GM23248 (cell line): ENCODE results near the gene AK1. TPM values are rescaled to one million over a fixed set of nuclear protein-coding genes. Genes with fewer than 3 reads are reported as not detected.
A peak's percentile ranks its signal among the peaks of the same experiment; 100 is the strongest.

Source experiments
- DNase-seq: peaks from one replicate; pipeline ENCODE4 v3.0.0-alpha.2; 2015
- H2AFZ ChIP-seq: fragments of 200-600 bp; sonication (generic); 2 replicates; pipeline ENCODE4 v1.6.1; 2016; ENCODE audit warnings: antibody characterized with exemption
- H3F3A ChIP-seq: fragments of 200-600 bp; sonication (generic); 2 replicates; pipeline ENCODE4 v1.6.1; 2016; ENCODE audit warnings: mild to moderate bottlenecking, antibody characterized with exemption, mixed run types; ENCODE audit not compliant: insufficient read depth
- H3K27ac ChIP-seq: fragments of 200-600 bp; sonication (generic); 2 replicates; pipeline ENCODE4 v1.5.1; 2016; ENCODE audit warnings: mild to moderate bottlenecking
- H3K27me3 ChIP-seq: fragments of 200-600 bp; sonication (generic); replicated peaks from 2 replicates; pipeline ENCODE4 v1.6.1; 2016; ENCODE audit warnings: mild to moderate bottlenecking; ENCODE audit not compliant: insufficient read depth
- H3K36me3 ChIP-seq: fragments of 200-600 bp; sonication (generic); 2 replicates; pipeline ENCODE4 v1.6.1; 2016; ENCODE audit warnings: low read depth, mild to moderate bottlenecking
- H3K4me1 ChIP-seq: fragments of 200-600 bp; sonication (generic); 2 replicates; pipeline ENCODE4 v1.6.1; 2016; ENCODE audit warnings: mild to moderate bottlenecking; ENCODE audit not compliant: insufficient read depth
- H3K4me2 ChIP-seq: fragments of 200-600 bp; sonication (generic); one replicate; pipeline ENCODE4 v1.6.1; 2016; ENCODE audit warnings: mild to moderate bottlenecking; ENCODE audit not compliant: unreplicated experiment
- H3K4me3 ChIP-seq: fragments of 200-600 bp; sonication (generic); 2 replicates; pipeline ENCODE4 v1.5.1; 2016; ENCODE audit warnings: mild to moderate bottlenecking
- H3K79me2 ChIP-seq: fragments of 200-600 bp; sonication (generic); 2 replicates; pipeline ENCODE4 v1.6.1; 2016; ENCODE audit warnings: mild to moderate bottlenecking; ENCODE audit not compliant: insufficient read depth
- H3K9ac ChIP-seq: fragments of 200-600 bp; sonication (generic); 2 replicates; pipeline ENCODE4 v1.6.1; 2016; ENCODE audit warnings: mild to moderate bottlenecking
- H3K9me2 ChIP-seq: fragments of 200-600 bp; sonication (generic); 2 replicates; pipeline ENCODE4 v1.6.1; 2016; ENCODE audit warnings: mixed run types, mild to moderate bottlenecking, moderate library complexity; ENCODE audit not compliant: insufficient read depth
- H3K9me3 ChIP-seq: fragments of 200-600 bp; sonication (generic); one replicate; pipeline ENCODE4 v1.6.1; 2017; ENCODE audit warnings: low read depth
- H4K20me1 ChIP-seq: fragments of 200-600 bp; sonication (generic); 2 replicates; pipeline ENCODE4 v1.6.0; 2016; ENCODE audit not compliant: insufficient read depth
- EZH2 ChIP-seq: fragments of 200-600 bp; sonication (generic); IDR thresholded peaks from 2 replicates; pipeline ENCODE4 v1.6.1; 2018; ENCODE audit warnings: antibody characterized with exemption, mild to moderate bottlenecking; ENCODE audit not compliant: insufficient read depth, poor library complexity, severe bottlenecking
- EZH2phosphoT487 ChIP-seq: fragments of 200-600 bp; sonication (generic); IDR thresholded peaks from 2 replicates; pipeline ENCODE4 v1.6.1; 2018; ENCODE audit warnings: antibody characterized with exemption, moderate library complexity, mild to moderate bottlenecking, low read depth; ENCODE audit not compliant: insufficient read depth
- WGBS, 2 experiments: methylation state at CpG; one replicate each; pipeline ENCODE4 v1.1.6; 2015 to 2017; ENCODE audit warnings: low lambda C conversion rate in 2 of 2, low coverage in 1 of 2; ENCODE audit errors: missing lambda C conversion rate in 2 of 2; 5-methylcytosine and 5-hydroxymethylcytosine counted together
- in situ Hi-C: fragments of 300-500 bp; cut with MboI; formaldehyde crosslinking; loops from 2 replicates; pipeline ENCODE4 v1.15.0; 2020
- polyA plus RNA-seq: library from polyadenylated mRNA; unstranded; fragments of >200 nt; fragmentation: Nextera tagmentation; extraction: Ambion mirVana; gene quantifications from 2 replicates; pipeline ENCODE4 v1.2.1, GENCODE V29; 2016
- total RNA-seq: library from RNA; depleted of rRNA; stranded (reverse); fragments of >200 nt; shearing (Covaris generic); gene quantifications from 2 replicates; pipeline ENCODE4 v1.2.3, GENCODE V29; 2014

The AK1 gene
- total and polyA plus RNA-seq, 2 experiments from 2014 or later: 51.8 to 159 TPM

- peak; percentile 69 for DNase-seq
- Histone ChIP-seq H3K79me2 (peaks cover 59% of the 10 kb centered on the region), H3K4me2 (peak overlapping the region; percentile 93), H3K27ac (peak overlapping the region; percentile 78), H3K9me3 (no peaks in the 10 kb centered on the region), H3K9ac (peak overlapping the region; percentile 91), H3K4me1 (peaks cover 19% of the 10 kb centered on the region), H3K36me3 (peaks cover 8% of the 10 kb centered on the region; the same call in 1 of the 2 replicates), H3K27me3 (no peaks in the 10 kb centered on the region), H4K20me1 (no peaks in the 10 kb centered on the region), H3F3A (no peaks in the 10 kb centered on the region; the same call in 1 of the 2 replicates), H3K9me2 (no peaks in the 10 kb centered on the region), H3K4me3 (peak overlapping the region; percentile 95), H2AFZ (peak overlapping the region; percentile 68)
- WGBS, 2 experiments: 19 to 20% methylated on average over 13 of the region's 13 CpGs
- in situ Hi-C loops: no loop called here
- no peak for TF ChIP-seq EZH2phosphoT487
- TF ChIP-seq EZH2: no peak
Observed at GRCh38 chr9:127853312-127854183, 23.9 kb downstream of the AK1 start.

- peak overlapping the region; percentile 91 for H3K9ac ChIP-seq
- in situ Hi-C loops: no loop called here
- H2AFZ ChIP-seq: no peak overlapping the region
- no peaks in the 10 kb centered on the region for H3K27me3 ChIP-seq
- peaks cover 19% of the 10 kb centered on the region for H3K4me1 ChIP-seq
- H3K36me3 ChIP-seq: peaks cover 8% of the 10 kb centered on the region; the same call in 1 of the 2 replicates
- peak overlapping the region; percentile 93 for H3K4me2 ChIP-seq
- peak overlapping the region; percentile 95 for H3K4me3 ChIP-seq
- H3F3A ChIP-seq: no peaks in the 10 kb centered on the region; the same call in 1 of the 2 replicates
- H4K20me1 ChIP-seq: no peaks in the 10 kb centered on the region
- DNase-seq: no peak
- TF ChIP-seq EZH2 (no peak), EZH2phosphoT487 (no peak)
- H3K27ac ChIP-seq: no peak overlapping the region
- no peaks in the 10 kb centered on the region for H3K9me3 ChIP-seq
- no peaks in the 10 kb centered on the region for H3K9me2 ChIP-seq
- peaks cover 66% of the 10 kb centered on the region for H3K79me2 ChIP-seq
- 84 to 88% methylated on average over 9 of the region's 9 CpGs for WGBS, 2 experiments
Observed at GRCh38 chr9:127852829-127853228, 24.6 kb downstream of the AK1 start.

GRCh38 chr9:127850286-127850830 is 27.1 kb downstream of the AK1 start:
- TF ChIP-seq EZH2 (no peak), EZH2phosphoT487 (no peak)
- no peak overlapping the region for H3K27ac ChIP-seq
- H3K4me1 ChIP-seq: peaks cover 31% of the 10 kb centered on the region
- H4K20me1 ChIP-seq: no peaks in the 10 kb centered on the region
- H3K4me2 ChIP-seq: no peak overlapping the region
- H3K9ac ChIP-seq: no peak overlapping the region
- WGBS, 2 experiments: 97 to 99% methylated on average over 17 of the region's 17 CpGs
- H3K9me3 ChIP-seq: no peaks in the 10 kb centered on the region
- H3K4me3 ChIP-seq: no peak overlapping the region
- H3K9me2 ChIP-seq: no peaks in the 10 kb centered on the region
- no peak for DNase-seq
- H3K36me3 ChIP-seq: peaks cover 8% of the 10 kb centered on the region; the same call in 1 of the 2 replicates
- H3K79me2 ChIP-seq: peaks cover 91% of the 10 kb centered on the region
- H3K27me3 ChIP-seq: no peaks in the 10 kb centered on the region
- H3F3A ChIP-seq: no peaks in the 10 kb centered on the region; the same call in 1 of the 2 replicates
- in situ Hi-C loops: no loop called here
- H2AFZ ChIP-seq: no peak overlapping the region

- TF ChIP-seq EZH2 (no peak), EZH2phosphoT487 (no peak)
- no peak overlapping the region for H3K27ac ChIP-seq
- H3K9ac ChIP-seq: no peak overlapping the region
- WGBS, 2 experiments: 94 to 96% methylated on average over 10 of the region's 10 CpGs
- H3K4me3 ChIP-seq: no peak overlapping the region
- 0 out of 2 replicates have a peak, but pooled peaks cover 7% of the 10 kb centered on the region for H3F3A ChIP-seq
- no peak overlapping the region for H2AFZ ChIP-seq
- no peaks in the 10 kb centered on the region for H3K9me3 ChIP-seq
- no peaks in the 10 kb centered on the region for H3K9me2 ChIP-seq
- DNase-seq: no peak
- H3K27me3 ChIP-seq: no peaks in the 10 kb centered on the region
- peaks cover 31% of the 10 kb centered on the region for H3K4me1 ChIP-seq
- no peaks in the 10 kb centered on the region for H4K20me1 ChIP-seq
- H3K36me3 ChIP-seq: peaks cover 8% of the 10 kb centered on the region; the same call in 1 of the 2 replicates
- no peak overlapping the region for H3K4me2 ChIP-seq
- in situ Hi-C loops: no loop called here
- peaks cover 100% of the 10 kb centered on the region for H3K79me2 ChIP-seq
Observed at GRCh38 chr9:127848756-127849504, 28.5 kb downstream of the AK1 start.
